ENCODE measurements around the gene FARSB.

DNA sequence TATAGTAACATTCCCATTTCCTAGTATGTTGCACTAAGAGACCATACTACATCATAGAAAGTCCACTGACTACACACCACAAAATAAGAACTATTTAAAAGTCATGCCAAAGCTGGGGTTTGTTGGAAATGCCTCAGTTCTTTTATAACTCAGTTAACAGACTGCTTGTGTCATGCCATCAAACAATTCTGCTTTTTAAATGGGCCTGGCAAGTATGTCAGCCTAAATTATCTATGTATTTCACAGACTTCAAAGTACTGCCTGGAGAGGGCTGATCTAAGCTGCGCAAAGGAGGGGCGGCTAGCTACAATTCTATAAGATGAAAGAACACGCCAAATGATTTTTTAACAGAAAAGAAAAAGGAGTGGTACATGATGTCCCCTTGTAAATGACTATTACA lies 49.6 kb downstream of the FARSB start:
- TF ChIP-seq, protein P1, sequence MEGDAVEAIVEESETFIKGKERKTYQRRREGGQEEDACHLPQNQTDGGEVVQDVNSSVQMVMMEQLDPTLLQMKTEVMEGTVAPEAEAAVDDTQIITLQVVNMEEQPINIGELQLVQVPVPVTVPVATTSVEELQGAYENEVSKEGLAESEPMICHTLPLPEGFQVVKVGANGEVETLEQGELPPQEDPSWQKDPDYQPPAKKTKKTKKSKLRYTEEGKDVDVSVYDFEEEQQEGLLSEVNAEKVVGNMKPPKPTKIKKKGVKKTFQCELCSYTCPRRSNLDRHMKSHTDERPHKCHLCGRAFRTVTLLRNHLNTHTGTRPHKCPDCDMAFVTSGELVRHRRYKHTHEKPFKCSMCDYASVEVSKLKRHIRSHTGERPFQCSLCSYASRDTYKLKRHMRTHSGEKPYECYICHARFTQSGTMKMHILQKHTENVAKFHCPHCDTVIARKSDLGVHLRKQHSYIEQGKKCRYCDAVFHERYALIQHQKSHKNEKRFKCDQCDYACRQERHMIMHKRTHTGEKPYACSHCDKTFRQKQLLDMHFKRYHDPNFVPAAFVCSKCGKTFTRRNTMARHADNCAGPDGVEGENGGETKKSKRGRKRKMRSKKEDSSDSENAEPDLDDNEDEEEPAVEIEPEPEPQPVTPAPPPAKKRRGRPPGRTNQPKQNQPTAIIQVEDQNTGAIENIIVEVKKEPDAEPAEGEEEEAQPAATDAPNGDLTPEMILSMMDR (IDR thresholded peaks at IDR 0.05): no peak
- no peak for TF ChIP-seq POLR2A (IDR thresholded peaks at IDR 0.05)
